ENCODE measurements around the gene NEDD4L.

NEDD4L gene

DNA sequence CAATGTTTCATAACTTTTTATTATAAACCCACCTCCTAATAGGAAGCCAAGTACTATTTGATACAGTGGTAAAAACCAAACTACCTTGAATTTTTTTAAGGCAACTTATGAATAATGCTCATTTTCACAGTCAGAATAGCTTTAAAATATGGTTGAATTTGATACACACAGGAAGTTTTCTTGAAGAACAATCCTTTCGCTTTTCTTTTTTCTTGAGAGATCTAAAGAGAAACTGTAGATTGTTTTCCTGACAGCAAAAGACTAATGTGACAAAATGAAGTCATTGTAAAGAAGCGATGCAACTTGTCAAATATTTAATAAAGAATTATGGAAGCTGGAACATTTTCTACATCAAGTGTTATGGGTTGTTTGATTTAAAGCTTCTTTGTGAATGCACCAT is 357.2 kb downstream of the NEDD4L start:
- in situ Hi-C loops (cut with HindIII; ENCODE audit: low sequenced_read_pairs), result loop anchor here (10.0 kb wide), 1 partner anchor 56 kb away; no protein-coding TSS in a partner anchor

DNA sequence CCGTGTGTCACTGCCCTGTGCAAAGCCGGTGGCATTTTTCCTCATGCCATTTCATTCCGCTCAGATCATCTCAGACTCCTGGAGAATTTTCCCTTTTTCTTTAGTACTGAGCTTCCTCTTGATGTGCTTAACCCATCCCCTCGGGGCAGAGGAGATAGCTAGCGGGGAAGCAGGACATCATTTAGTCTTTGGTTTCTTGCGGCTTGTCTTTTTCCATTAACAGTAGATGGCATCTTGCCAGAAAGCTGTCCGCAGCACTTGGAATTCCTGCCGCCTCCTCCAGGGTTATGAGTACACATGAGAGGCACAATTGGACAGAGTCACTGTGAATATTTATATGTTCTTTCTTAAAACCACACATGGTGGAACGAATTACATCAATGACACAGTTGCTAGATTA is 358.2 kb downstream of the NEDD4L start:
- in situ Hi-C loops (cut with HindIII; ENCODE audit: low sequenced_read_pairs), result loop anchor here (10.0 kb wide), 1 partner anchor 57 kb away; no protein-coding TSS in a partner anchor

DNA sequence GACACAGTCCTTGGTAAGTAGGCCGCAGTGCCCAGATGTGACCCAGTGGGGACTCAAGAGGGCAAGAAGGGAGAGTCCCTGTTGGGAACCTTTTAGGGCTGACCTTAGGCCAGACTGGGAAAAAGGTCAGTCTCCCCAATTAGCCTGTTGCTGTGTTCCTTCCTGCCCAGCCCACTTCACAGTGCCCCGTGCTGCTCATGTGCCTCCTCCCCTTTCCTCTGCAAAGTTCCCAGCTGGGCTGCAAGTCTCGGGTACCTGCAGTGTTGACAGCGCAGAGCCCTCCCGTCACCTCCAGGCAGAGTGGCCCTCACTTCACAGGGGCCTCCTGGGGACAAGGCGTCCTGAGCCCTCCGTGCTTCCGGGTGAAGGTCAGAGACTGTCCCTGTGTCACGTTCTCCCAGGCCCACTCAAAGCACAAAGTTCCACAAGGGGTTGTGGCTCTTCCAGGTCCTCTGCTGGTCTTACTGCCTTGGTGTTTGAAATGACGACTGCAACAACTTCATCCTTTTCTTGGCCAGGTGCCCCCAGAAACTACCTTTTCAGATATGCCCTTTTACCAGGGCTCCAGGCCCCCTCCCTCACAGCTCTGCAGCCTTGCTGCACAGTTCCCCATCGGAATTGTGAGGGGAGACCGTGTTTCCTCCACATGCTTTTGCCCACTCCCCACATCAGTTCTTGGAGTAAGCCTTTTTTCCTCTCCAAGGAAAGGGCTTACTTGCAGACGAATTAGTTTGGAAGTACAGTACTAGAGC is 359.1 kb downstream of the NEDD4L start:
- in situ Hi-C loops (cut with HindIII; ENCODE audit: low sequenced_read_pairs), result loop anchor here (10.0 kb wide), 1 partner anchor 58 kb away; no protein-coding TSS in a partner anchor

DNA sequence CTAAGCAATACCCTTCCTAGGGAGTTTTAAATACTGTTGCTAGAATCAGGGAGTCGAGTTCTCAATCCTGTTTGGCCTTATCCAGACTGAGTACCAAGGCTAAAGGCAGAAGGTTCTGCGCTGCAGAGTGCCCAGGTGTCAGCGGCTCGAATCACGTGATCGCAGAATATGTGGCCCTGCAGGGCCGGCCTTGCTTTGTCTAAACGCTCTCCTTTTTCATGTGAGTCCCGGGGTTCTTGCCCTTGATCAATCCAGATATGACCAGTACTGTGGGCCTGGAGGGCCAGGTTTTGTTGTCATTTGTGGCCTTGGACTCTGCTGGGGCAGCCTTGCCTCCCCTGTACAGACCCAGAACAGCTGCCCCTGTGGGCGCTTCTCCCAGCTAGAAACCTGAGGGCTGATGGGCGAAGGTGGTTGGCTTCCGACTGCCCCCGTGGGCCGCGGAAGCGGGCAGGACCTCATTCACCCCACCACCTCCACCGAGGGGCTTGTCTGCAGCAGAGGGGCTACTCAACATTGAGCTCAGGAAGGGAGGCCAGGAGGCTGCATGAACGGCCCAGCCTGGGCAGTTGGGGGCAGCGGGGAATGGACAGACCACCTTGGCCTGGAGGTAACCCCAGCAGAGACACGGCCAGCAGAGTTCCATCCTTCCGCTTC is 359.9 kb downstream of the NEDD4L start:
- in situ Hi-C loops (cut with HindIII; ENCODE audit: low sequenced_read_pairs), result loop anchor here (10.0 kb wide), 1 partner anchor 59 kb away; no protein-coding TSS in a partner anchor

DNA sequence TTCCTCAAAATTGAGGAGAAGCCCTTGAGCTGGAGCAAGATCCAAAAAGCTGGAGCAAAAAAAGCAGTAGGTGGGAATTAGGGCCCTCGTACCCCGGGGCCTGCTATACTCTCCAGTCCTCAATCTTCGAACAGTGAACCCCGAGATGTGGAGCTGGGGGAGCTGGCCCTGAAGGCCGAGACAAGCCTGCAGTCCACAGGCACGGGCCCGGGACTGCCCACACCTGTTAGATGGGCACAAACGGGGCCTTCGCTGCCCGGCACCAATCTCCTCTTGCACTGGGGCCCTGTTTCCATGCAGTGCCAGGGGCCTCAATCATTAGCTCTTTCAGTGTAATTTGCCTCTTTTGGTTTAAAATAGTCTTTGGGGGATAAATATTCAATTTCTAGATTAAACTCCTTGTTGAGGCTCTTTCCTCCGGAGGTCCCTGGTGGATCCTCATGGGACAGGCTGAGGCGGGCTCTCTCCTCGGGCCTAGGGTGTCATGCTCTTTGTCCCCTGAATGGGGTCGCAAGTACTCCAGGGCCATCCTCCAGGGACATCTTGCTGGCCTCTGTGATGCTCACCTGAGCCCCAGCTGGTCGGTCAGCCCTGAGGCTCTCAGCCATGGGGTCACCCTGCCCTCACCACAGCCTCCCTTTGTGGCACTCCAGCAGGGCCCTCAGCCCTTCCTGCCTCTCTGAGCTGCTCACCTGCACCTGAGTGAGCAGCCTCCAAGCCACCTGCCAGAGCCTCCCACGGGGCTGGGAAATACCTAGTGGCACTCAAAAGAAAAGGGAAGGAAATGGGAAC is 361.3 kb downstream of the NEDD4L start:
- in situ Hi-C loops (cut with HindIII; ENCODE audit: low sequenced_read_pairs), result loop anchor here (10.0 kb wide), 1 partner anchor 61 kb away; no protein-coding TSS in a partner anchor

DNA sequence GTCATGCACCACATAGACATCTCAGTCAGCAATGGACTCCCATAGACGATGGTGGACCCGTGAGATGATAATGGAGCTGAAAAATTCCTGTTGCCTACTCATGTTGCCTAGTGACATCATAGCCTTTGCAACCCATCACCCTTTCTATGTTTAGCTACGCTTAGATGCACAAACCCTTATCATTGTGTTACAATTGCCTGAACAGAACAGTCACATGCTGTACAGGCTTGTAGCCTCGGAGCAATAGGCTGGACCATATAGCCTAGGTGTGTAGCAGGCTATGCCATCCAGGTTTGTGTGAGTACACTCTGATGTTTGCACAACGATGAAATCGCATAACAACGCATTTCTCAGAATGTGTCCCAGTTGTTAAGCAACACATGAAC is 363.2 kb downstream of the NEDD4L start:
- in situ Hi-C loops (cut with HindIII; ENCODE audit: low sequenced_read_pairs), result loop anchor here (10.0 kb wide), 1 partner anchor 62 kb away; no protein-coding TSS in a partner anchor

DNA sequence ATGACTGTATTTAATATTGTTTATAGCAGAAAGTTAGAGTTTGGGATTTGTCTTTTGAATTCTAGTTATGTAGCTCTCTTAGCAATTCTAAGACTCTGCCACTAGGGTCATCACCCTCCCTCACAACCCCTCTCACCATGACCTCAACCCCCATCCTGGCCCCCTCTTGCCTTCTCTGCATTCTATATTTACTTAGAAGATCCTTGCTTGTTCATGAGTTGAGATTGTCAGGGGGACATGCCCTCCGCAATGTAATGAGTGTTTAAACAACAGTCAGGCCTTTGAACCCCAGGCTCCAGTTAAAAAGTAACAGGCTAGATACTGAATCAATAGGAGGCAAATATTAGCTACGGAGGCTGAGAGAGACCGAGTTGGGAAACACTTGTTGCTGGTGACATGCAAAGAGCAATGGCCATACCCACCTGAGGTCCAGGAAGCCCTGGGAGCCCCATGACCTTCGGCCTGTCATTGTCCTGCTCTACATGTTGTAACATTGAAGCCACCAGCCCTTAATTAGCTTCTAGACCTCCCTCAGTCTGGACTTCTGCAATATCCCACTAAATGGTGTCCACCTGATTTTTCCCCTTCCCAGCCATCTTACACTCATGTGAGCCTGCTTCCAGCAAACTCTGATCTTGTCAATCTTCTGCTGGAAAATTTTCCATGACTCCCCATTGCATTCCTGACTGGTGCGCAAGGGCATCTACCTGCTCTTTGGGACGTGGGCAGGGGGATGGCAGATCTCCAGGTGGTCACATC is 363.8 kb downstream of the NEDD4L start:
- in situ Hi-C loops (cut with HindIII; ENCODE audit: low sequenced_read_pairs), result loop anchor here (10.0 kb wide), 1 partner anchor 63 kb away; no protein-coding TSS in a partner anchor

DNA sequence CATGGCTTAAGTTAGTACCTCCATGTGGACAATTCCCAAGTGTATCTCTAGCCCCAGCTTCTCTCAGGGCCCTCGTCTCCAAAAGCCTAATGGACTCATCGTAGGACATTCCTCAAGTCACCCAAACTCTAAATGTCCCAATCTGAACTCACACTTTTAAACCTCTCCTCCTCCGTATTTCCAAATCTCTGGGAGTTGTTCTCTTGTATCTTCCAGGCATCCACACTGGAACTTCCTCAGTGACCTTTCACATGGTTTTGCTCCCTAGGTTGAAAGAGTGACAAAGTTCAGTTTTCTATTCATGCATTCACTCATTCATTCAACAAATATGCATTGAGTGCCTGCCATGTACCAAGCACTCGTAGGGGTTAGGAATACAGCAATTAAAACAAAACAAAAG is 364.6 kb downstream of the NEDD4L start:
- in situ Hi-C loops (cut with HindIII; ENCODE audit: low sequenced_read_pairs), result loop anchor here (10.0 kb wide), 1 partner anchor 64 kb away; no protein-coding TSS in a partner anchor

DNA sequence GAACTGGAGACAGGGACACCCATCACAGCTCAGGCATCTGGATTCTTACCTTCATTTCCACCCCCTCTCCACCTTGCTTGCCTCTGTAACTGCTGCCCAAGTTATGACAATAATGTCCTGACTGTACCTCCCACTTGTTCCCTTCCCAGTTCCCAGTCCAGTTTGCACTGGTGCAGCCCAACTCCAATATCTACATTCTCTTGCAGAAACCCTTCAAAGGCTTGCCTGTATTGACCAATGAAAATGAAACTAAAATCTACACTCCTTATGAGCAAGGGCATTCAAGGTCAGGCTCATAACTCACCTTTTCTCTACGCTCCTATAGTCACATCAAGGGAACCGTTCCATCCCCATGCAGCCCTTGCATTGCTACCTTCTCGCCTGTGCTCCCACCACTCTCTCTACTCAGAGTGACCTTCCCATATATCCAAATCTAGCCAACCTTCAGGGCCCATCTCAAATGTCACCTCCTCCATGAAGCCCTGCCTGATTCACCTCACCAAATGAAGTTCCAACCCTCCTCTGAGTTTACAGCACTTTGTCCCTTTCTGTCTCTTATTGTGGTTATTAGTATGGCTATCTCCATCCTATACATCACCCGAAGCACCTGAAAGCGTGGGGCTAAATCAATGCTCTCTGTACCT is 365.9 kb downstream of the NEDD4L start:
- in situ Hi-C loops (cut with HindIII; ENCODE audit: low sequenced_read_pairs), result loop anchor here (10.0 kb wide), 1 partner anchor 65 kb away; no protein-coding TSS in a partner anchor

DNA sequence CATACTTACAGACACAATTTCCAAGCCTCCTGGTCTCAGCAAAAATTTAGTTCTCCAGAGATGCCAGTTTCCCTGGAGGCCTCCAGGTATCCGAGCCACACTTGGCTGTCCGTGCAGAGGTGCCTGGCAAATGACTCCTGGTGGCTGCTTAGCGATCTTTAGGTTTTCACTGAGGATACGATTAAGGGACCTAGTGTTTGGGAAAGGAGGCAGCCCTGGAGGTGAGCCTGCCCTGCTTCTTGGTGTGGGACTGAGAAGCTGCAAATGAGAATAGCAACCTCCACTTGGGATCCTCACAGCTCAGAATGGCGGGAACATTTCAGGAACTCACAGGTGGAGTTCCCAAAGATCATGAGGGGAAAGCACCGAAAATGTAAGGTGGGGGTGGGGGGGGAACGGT is 367.3 kb downstream of the NEDD4L start:
- in situ Hi-C loops (cut with HindIII; ENCODE audit: low sequenced_read_pairs), result no loop called here

DNA sequence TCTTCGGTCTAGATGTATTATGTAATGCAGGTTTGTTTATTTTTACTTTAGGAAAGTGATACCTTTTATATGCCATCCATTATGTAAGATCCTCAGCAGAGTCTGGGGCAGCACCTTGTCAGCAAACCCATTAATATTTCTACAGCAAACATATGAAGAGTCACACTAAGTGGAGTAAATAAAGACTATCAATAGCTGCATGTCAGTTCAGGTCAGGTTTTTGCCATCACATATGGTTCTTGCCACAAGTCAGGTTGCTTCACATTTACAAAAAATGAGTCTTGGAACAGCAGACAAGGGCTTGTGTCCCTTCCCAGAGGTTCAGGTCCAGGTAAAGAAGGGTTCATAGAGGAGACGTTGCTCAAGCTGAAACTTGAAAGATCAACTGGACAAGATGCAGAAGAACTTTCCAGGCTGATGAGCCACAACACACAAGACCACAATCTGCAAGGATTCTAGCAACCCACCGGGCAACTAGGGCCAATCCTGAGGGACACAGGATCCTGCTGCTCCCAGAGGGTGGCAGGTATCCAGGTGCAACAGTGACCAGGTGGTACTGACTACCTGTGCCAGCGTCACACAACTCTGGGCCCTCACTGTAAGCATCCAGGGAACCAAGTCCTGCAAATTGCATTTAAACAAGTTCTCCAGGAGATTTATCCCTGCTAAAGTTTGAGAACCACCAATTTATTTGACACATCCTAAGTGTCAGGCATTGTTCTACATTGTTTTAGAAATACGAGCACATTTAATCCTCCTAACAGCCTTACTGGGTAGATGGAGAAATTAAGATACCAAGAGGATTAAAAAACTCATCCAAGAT is 369.0 kb downstream of the NEDD4L start:
- in situ Hi-C loops (cut with HindIII; ENCODE audit: low sequenced_read_pairs), result no loop called here

DNA sequence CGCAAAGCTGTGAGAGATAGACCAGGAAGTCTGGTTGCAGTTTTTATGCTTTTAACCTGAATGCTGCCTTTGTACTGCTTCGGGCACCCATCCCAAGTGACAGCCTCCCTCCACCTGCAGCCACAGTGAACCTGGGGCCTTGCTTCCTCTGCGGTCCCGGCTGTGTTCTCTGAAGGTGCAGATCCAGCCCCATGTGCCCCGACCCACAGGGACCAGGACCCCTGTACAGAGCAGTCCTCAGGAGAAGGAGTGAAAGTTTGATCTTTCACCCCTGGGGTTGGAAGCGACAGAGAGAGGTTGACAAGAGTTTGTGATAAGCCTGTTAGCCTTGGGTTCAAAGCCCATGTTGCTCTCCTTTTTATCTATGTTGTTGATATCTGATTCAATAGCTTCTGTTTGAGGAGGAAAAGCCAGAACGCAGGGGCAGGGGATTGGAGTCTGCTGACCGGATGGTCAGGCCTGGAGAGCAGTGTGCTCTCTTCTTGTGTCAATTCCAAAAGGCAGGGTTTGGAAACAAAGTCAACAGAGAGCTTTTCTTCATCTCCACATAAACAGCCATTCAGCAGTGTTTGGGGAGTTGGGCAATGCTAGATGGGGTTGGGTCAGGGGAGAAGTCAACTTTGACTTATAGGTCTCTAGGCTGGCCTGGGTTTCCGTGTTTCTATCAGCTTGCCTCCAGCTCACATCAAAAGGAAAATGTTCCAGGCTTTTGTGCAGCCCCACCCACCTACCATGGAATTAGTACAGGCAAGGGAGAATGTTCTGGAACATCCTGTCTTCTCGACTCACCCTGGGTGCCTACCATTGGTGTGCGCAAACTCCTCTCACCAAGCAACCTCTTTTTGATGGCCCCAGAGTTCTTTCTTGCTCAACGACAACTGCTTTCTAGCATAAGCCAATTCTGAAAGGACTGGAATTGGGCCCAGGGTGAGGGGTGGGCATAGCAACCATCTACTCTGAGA is 369.9 kb downstream of the NEDD4L start:
- in situ Hi-C loops (cut with HindIII; ENCODE audit: low sequenced_read_pairs), result no loop called here

DNA sequence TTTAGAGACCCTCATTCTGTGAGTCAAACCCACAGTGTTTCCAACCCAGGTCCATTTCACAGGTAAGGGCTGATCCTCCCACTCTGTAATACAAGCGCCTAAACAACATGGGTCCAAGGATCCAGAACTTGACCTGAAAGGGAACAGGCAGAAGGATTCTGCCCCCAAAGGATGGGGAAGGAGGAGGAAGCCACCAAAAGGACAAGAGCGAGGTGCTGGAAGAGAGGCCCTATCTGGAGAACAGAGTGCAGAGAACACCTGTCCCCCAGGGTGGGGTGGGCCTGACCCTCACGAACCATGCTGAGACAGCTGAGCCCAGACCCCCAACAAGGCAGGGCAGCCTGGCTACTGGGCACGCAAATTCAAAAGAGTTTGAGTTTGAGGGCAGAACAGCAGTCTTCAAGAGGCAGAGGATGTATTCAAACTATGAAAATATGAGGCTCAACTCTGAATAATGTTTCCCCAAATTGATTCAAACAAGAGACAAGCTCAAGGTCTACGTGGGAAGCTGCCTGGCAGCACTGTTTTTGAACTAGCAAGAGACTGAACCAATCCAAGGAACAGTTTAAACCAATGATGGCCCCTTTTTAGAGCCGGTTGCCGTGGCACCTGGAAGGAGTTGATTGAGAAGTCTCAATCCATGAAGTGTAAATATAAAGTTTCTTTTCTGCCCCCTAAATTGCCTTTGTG is 372.1 kb downstream of the NEDD4L start:
- in situ Hi-C loops (cut with HindIII; ENCODE audit: low sequenced_read_pairs), result no loop called here

DNA sequence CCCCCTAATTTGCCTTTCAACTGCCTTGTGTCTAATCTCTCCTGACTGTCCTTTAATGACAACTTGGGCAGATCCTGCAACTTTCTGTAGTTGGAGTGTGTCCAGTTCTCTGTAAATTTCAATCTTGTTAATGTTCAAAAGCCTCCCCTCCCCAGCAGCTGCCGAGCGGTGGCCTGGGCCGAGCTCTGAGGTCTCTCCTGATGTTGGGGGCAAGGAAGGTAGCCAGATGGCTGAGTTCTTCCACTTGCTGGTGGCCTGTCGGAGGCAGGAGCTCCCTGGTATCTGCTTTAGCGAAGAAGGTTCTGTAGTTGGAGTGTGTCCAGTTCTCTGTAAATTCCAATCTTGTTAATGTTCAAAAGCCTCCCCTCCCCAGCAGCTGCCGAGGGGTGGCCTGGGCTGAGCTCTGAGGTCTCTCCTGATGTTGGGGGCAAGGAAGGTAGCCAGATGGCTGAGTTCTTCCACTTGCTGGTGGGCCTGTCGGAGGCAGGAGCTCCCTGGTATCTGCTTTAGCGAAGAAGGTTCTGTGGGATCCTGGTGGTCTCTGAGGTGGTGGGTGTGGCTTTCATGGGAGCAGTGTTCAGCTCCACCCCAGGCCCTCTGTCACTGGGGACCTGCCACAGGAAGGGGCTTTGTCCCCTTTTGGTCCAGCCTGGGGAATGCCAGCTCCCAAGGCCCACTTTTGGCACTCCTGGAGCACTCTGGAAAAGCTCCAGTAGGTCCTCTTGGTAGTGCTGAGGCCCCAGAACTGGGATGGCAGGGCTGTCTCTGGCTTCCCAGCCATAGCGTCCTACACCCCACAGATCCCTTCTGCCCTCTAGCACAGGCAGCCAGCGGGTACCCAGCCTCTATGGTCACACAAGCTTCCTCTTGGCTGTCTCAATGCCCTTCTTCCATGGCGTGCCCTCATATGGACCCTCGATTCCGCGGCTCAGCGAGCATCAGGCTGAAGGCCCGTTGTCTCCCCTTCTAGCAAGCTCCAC is 373.0 kb downstream of the NEDD4L start:
- in situ Hi-C loops (cut with HindIII; ENCODE audit: low sequenced_read_pairs), result no loop called here

DNA sequence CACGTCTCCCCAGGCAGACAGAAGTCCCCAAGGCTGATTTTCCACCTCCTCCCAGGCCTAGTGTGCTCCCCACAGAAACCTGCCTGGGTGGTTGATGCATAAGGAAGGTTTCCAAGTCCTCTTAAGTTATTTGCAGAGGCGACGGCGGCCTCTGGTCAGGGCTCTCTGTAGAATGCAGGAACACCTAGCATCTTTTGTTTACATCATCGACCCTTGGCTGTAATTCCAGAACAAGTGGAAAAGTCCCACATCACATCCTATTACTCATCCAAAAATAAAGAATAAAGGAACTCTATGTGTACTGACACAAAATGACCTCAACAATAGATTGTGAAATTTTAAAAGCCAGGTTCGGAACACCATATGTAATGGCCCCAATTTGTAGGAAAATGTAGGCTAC is 373.7 kb downstream of the NEDD4L start:
- in situ Hi-C loops (cut with HindIII; ENCODE audit: low sequenced_read_pairs), result no loop called here

DNA sequence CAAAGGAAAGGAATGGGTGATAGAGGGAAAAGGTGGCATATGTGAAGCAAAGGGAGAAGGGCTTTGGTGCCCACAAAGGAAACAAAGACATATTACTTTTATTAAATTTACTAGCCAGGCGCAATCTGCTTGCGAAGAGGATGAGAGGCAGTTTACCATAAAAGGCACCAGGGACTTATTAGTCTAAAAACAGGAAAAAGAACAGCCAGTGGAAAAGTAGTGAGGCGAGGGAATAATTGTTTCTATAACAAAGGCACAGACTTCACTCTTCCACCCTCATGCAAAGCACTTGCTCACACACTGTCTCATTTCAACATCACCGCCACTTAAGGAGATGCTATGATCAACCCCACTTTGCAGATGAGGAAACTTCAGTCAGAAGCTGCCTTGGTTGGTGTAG is 374.3 kb downstream of the NEDD4L start:
- in situ Hi-C loops (cut with HindIII; ENCODE audit: low sequenced_read_pairs), result no loop called here
